ENCODE results near the gene UNC45B. TPM values are rescaled to one million over a fixed set of nuclear protein-coding genes. Genes with fewer than 3 reads are reported as not detected.

UNC45B gene
- total and polyA plus RNA-seq, 2 of the 4 experiments (the other 2 are of a cell fraction): not detected

DNA sequence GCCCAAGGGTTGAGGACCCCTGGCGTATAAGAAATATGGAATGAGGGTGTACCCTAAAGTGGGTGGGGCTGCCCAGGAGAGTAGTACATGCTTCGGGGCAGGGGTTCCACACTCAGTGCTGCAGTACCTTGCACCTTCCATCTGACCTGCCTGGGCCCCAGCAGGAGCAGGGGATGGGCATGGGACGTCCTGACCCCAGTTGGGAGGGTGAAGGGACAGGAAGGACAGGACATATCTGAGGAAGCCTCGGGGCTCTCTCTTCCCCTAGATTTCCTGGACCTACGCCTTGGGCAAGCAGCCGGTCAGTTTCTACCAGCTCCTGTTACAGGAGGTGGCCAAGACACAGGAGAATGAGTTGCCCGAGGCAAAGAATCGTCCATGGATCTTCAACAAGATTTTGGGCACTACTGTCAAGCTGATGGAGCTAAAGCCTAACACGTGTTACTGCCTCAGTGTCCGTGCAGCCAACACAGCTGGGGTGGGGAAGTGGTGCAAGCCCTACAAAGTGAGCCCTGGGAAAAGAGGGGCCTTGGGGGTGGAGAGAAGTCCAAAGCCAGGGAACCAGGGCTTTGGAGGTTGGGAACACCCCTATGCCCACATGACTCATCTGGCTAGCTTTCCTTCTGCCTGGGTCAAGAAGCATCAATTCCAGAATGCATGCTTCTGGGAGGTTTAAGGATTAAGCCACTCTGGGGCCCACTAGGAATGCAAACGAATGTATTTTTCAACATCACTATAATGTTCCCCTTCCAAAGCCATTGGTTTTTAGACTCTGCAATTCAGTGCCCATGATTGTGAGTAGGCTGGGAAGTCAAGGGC is 18.3 kb upstream of the UNC45B start:
- no TSS peak for BruUV-seq (replicated peaks)
- peak overlapping the region; percentile 88 for H3K18ac ChIP-seq (ENCODE audit: low read depth, low read length)
- H2AK5ac ChIP-seq (ENCODE audit: low read depth, low read length): peak overlapping the region; percentile 95
- no peak overlapping the region for H2AFZ ChIP-seq (replicated peaks; ENCODE audit: low read length, poor library complexity)
- no CpG with 5 or more reads among the region's 11 CpGs for WGBS, 2 experiments (ENCODE audit: extremely low coverage in 2 of 2, insufficient read length in 1 of 2)
- H4K8ac ChIP-seq (ENCODE audit: low read depth in 2 of 2, low read length in 2 of 2): peak overlapping the region; percentile 32 to 52; a peak in 3 of 4 replicates
- no peak overlapping the region for H3K4me3 ChIP-seq (ENCODE audit: insufficient read depth, low read depth, low read length)
- H2BK5ac ChIP-seq (ENCODE audit: low read depth, low read length, poor library complexity, severe bottlenecking): peak overlapping the region; percentile 61
- in situ Hi-C loops (cut with MboI; ENCODE audit: low sequenced_read_pairs): loop anchor here (10.0 kb wide), 2 partner anchors 585 to 705 kb away; no protein-coding TSS in a partner anchor
- H2BK20ac ChIP-seq (ENCODE audit: low read depth, low read length): peak overlapping the region; percentile 71
- peak; percentile 32 for DNase-seq
- H2BK120ac ChIP-seq (ENCODE audit: low read depth, low read length): peak overlapping the region; percentile 85
- H3K9ac ChIP-seq (ENCODE audit: low read depth, low read length): no peak overlapping the region
- peak overlapping the region; percentile 84 for H4K5ac ChIP-seq (ENCODE audit: low read depth, low read length)
- peak overlapping the region; percentile 7; the same call in 1 of the 2 replicates for H3K23ac ChIP-seq (ENCODE audit: low read depth, low read length)
- ChIA-PET POLR2A (ENCODE audit: unreplicated experiment) (no interaction called here), CTCF (interaction anchor here (0.9 kb wide), 1 partner anchor 12 kb away, joined by 4 read pairs; no protein-coding TSS in a partner anchor)
- peaks cover 17% of the 10 kb centered on the region for H3K9me1 ChIP-seq (ENCODE audit: insufficient read depth, low read length)
- peak overlapping the region; percentile 77 for H3K4ac ChIP-seq (ENCODE audit: low read depth, low read length)
- peaks cover 33% of the 10 kb centered on the region for H3K36me3 ChIP-seq (ENCODE audit: control insufficient read depth, insufficient read depth, low read length)
- H3K9me3 ChIP-seq (ENCODE audit: control insufficient read depth, insufficient read depth, low read length): no peaks in the 10 kb centered on the region
- no peak overlapping the region; the same call in 1 of the 2 replicates for H3K4me2 ChIP-seq (ENCODE audit: low read depth, low read length)
- TF ChIP-seq MXI1 (IDR thresholded peaks at IDR 0.05; ENCODE audit: borderline replicate concordance, low read depth, low read length) (no peak), BHLHE40 (IDR thresholded peaks at IDR 0.05; ENCODE audit: low read depth, low read length) (no peak), CHD1 (IDR thresholded peaks at IDR 0.05; ENCODE audit: low read depth, low read length) (no peak), FOS (IDR thresholded peaks at IDR 0.05; ENCODE audit: low read depth, low read length) (no peak), POLR2A (IDR thresholded peaks at IDR 0.05; ENCODE audit: low read depth, low read length) (no peak), MAFK (IDR thresholded peaks at IDR 0.05; ENCODE audit: low read depth, low read length) (no peak), RCOR1 (IDR thresholded peaks at IDR 0.05; ENCODE audit: insufficient replicate concordance, low read length) (no peak), SMC3 (IDR thresholded peaks at IDR 0.05; ENCODE audit: low read depth, low read length) (no peak), NFE2L2 (IDR thresholded peaks at IDR 0.05; ENCODE audit: low read depth, low read length) (no peak), RAD21 (IDR thresholded peaks at IDR 0.05; ENCODE audit: low read length) (no peak)
- TF ChIP-seq, protein P1, sequence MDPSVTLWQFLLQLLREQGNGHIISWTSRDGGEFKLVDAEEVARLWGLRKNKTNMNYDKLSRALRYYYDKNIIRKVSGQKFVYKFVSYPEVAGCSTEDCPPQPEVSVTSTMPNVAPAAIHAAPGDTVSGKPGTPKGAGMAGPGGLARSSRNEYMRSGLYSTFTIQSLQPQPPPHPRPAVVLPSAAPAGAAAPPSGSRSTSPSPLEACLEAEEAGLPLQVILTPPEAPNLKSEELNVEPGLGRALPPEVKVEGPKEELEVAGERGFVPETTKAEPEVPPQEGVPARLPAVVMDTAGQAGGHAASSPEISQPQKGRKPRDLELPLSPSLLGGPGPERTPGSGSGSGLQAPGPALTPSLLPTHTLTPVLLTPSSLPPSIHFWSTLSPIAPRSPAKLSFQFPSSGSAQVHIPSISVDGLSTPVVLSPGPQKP (IDR thresholded peaks at IDR 0.05; ENCODE audit: borderline replicate concordance, low read depth, low read length): no peak
- TF ChIP-seq, protein P2, sequence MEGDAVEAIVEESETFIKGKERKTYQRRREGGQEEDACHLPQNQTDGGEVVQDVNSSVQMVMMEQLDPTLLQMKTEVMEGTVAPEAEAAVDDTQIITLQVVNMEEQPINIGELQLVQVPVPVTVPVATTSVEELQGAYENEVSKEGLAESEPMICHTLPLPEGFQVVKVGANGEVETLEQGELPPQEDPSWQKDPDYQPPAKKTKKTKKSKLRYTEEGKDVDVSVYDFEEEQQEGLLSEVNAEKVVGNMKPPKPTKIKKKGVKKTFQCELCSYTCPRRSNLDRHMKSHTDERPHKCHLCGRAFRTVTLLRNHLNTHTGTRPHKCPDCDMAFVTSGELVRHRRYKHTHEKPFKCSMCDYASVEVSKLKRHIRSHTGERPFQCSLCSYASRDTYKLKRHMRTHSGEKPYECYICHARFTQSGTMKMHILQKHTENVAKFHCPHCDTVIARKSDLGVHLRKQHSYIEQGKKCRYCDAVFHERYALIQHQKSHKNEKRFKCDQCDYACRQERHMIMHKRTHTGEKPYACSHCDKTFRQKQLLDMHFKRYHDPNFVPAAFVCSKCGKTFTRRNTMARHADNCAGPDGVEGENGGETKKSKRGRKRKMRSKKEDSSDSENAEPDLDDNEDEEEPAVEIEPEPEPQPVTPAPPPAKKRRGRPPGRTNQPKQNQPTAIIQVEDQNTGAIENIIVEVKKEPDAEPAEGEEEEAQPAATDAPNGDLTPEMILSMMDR (conservative IDR thresholded peaks at IDR 0.05; ENCODE audit: low read depth, low read length): no peak
- TF ChIP-seq, protein P3, sequence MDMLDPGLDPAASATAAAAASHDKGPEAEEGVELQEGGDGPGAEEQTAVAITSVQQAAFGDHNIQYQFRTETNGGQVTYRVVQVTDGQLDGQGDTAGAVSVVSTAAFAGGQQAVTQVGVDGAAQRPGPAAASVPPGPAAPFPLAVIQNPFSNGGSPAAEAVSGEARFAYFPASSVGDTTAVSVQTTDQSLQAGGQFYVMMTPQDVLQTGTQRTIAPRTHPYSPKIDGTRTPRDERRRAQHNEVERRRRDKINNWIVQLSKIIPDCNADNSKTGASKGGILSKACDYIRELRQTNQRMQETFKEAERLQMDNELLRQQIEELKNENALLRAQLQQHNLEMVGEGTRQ (IDR thresholded peaks at IDR 0.05; ENCODE audit: low read depth, low read length): no peak
- no peaks in the 10 kb centered on the region for H3K79me1 ChIP-seq (ENCODE audit: low read depth in 1 of 2, low read length in 2 of 2)
- dilution Hi-C loops (cut with HindIII; ENCODE audit: low sequenced_read_pairs, unreplicated experiment): no loop called here
- H2BK15ac ChIP-seq (ENCODE audit: low read depth, low read length): peak overlapping the region; percentile 57; the same call in 2 of the 3 replicates
- H3K14ac ChIP-seq (replicated peaks; ENCODE audit: low read depth, low read length): peak overlapping the region; percentile 58
- peak overlapping the region; percentile 89 for H2AK9ac ChIP-seq (replicated peaks; ENCODE audit: low read depth, low read length, poor library complexity)
- peak overlapping the region; percentile 63 for H4K91ac ChIP-seq (ENCODE audit: insufficient read depth, low read depth, low read length)
- intact Hi-C loops (cut with micrococcal nuclease): no loop called here
- H3K56ac ChIP-seq (ENCODE audit: extremely low read depth, insufficient read depth, low read length): no peak overlapping the region
- no peaks in the 10 kb centered on the region; the same call in 1 of the 2 replicates for H4K20me1 ChIP-seq (ENCODE audit: insufficient read depth, low read length)
- H3K4me1 ChIP-seq (ENCODE audit: control insufficient read depth, insufficient read depth, low read length): peaks cover 36% of the 10 kb centered on the region
- no peaks in the 10 kb centered on the region for H3K27me3 ChIP-seq (ENCODE audit: control insufficient read depth, insufficient read depth, low read length)
- peak; percentile 32 for ATAC-seq (ENCODE audit: low read depth)
- peak overlapping the region; percentile 86 for H3K27ac ChIP-seq (ENCODE audit: insufficient read depth, low read length)

Data from IMR-90 (cell line).